Measurements from ENCODE around the gene COL6A2. TPM values are rescaled to one million over a fixed set of nuclear protein-coding genes. Genes with fewer than 3 reads are reported as not detected.

The COL6A2 gene
- total RNA-seq, 1 donor from 2014 or later = 5.2 TPM

DNA sequence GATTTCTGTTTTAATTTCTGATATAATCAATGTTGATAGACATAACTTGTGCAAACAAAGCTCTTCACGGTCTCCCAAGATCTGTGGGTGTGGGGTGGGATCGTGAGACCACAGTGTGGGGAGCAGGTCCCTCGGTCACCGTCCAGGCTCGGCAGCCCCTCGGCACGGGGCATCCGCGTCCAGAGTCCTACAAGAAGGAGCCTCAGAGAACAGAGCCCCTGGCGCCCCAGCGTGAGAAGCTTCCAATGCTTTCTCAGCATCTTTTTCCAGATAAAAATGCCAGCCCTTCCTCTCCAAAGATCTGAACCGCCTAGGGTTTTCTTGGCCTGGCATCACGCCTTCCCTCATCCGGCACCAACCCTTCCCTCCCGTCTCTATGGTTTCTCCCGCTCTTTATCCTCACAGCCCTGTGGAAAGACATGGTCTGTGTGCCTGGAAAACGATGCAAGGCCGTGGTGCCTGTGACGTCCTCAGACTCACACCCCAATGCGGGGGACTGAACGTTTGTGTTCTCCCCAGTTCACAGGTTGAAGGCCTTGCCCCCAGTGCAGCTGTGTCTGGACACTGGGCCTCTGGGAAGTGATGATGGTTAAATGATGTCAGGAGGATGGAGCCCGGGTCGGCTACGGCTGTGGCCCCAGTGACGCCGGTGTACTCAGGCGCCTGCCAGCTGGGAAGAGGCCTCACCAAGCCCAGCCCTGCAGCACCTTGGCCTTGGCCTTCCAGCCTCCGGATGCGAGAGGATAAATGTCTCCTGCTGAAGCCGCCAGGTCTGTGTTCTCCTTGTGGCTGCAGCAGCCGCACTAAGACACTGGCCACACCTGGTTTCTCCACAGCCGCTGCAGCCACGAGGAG lies 45.9 kb upstream of the COL6A2 start:
- TF ChIP-seq EZH2 (IDR thresholded peaks at IDR 0.05) (no peak), EZH2phosphoT487 (IDR thresholded peaks at IDR 0.05) (no peak), CTCF (IDR thresholded peaks at IDR 0.05) (no peak)
- Histone ChIP-seq H3F3A (ENCODE audit: low read depth) (no peaks in the 10 kb centered on the region), H3K27ac (no peak overlapping the region), H3K9ac (no peak overlapping the region), H2AFZ (replicated peaks) (no peak overlapping the region), H3K4me2 (no peak overlapping the region), H3K36me3 (no peaks in the 10 kb centered on the region), H3K9me3 (ENCODE audit: low read depth) (no peaks in the 10 kb centered on the region), H3K79me2 (ENCODE audit: low read depth) (no peaks in the 10 kb centered on the region), H3K4me3 (no peak overlapping the region), H3K27me3 (no peaks in the 10 kb centered on the region), H3K4me1 (peaks cover 11% of the 10 kb centered on the region), H4K20me1 (ENCODE audit: low read depth) (no peaks in the 10 kb centered on the region)
- H3K9me3 Mint-ChIP-seq = peaks cover 8% of the 10 kb centered on the region
- no peak for DNase-seq (ENCODE audit: low spot score)
- peaks cover 9% of the 10 kb centered on the region for H3K27me3 Mint-ChIP-seq (ENCODE audit: insufficient read depth, low read depth)
- H3K27ac Mint-ChIP-seq = no peak overlapping the region
- no peak overlapping the region for H3K4me3 Mint-ChIP-seq
- H3K36me3 Mint-ChIP-seq = peaks cover 2% of the 10 kb centered on the region
- H3K4me1 Mint-ChIP-seq = peaks cover 20% of the 10 kb centered on the region

GRCh38 chr21:46052703-46053651 lies 44.9 kb upstream of the COL6A2 start:
- H3K9me3 ChIP-seq (ENCODE audit: low read depth) = no peaks in the 10 kb centered on the region
- Mint-ChIP-seq H3K9me3 (peaks cover 8% of the 10 kb centered on the region), H3K27me3 (ENCODE audit: insufficient read depth, low read depth) (peaks cover 9% of the 10 kb centered on the region), H3K27ac (peak overlapping the region; percentile 53), H3K4me3 (no peak overlapping the region), H3K36me3 (peaks cover 2% of the 10 kb centered on the region), H3K4me1 (peaks cover 25% of the 10 kb centered on the region)
- H3K4me1 ChIP-seq = peaks cover 11% of the 10 kb centered on the region
- no peaks in the 10 kb centered on the region for H4K20me1 ChIP-seq (ENCODE audit: low read depth)
- TF ChIP-seq CTCF (IDR thresholded peaks at IDR 0.05) (no peak), EZH2 (IDR thresholded peaks at IDR 0.05) (no peak), EZH2phosphoT487 (IDR thresholded peaks at IDR 0.05) (no peak)
- no peak for DNase-seq (ENCODE audit: low spot score)
- H3K27ac ChIP-seq = no peak overlapping the region
- H3K4me3 ChIP-seq = no peak overlapping the region
- H3F3A ChIP-seq (ENCODE audit: low read depth) = no peaks in the 10 kb centered on the region
- no peaks in the 10 kb centered on the region for H3K79me2 ChIP-seq (ENCODE audit: low read depth)
- H3K27me3 ChIP-seq = no peaks in the 10 kb centered on the region
- no peak overlapping the region for H3K4me2 ChIP-seq
- H3K36me3 ChIP-seq = no peaks in the 10 kb centered on the region
- no peak overlapping the region for H2AFZ ChIP-seq (replicated peaks)
- no peak overlapping the region for H3K9ac ChIP-seq

GRCh38 chr21:46054031-46054430 lies 43.9 kb upstream of the COL6A2 start:
- H3K4me1 ChIP-seq = peaks cover 10% of the 10 kb centered on the region

More at GRCh38 chr21:46054031-46054430, 43.9 kb upstream of the COL6A2 start:
- H3K36me3 Mint-ChIP-seq = peaks cover 5% of the 10 kb centered on the region
- Histone ChIP-seq H3K4me3 (no peak overlapping the region), H3K9me3 (ENCODE audit: low read depth) (no peaks in the 10 kb centered on the region), H3K9ac (no peak overlapping the region), H3F3A (ENCODE audit: low read depth) (no peaks in the 10 kb centered on the region), H3K79me2 (ENCODE audit: low read depth) (no peaks in the 10 kb centered on the region), H3K36me3 (no peaks in the 10 kb centered on the region), H3K27me3 (no peaks in the 10 kb centered on the region), H3K4me2 (no peak overlapping the region), H4K20me1 (ENCODE audit: low read depth) (no peaks in the 10 kb centered on the region), H3K27ac (no peak overlapping the region), H2AFZ (replicated peaks) (no peak overlapping the region)
- TF ChIP-seq EZH2phosphoT487 (IDR thresholded peaks at IDR 0.05) = no peak
- TF ChIP-seq EZH2 (IDR thresholded peaks at IDR 0.05) = no peak
- TF ChIP-seq CTCF (IDR thresholded peaks at IDR 0.05) = no peak
- no peak for DNase-seq (ENCODE audit: low spot score)
- H3K4me3 Mint-ChIP-seq = peak overlapping the region; percentile 53
- H3K4me1 Mint-ChIP-seq = peaks cover 25% of the 10 kb centered on the region
- H3K27me3 Mint-ChIP-seq (ENCODE audit: insufficient read depth, low read depth) = peaks cover 15% of the 10 kb centered on the region
- H3K27ac Mint-ChIP-seq = peak overlapping the region; percentile 95
- H3K9me3 Mint-ChIP-seq = peaks cover 12% of the 10 kb centered on the region

Data from neural progenitor cell (in vitro differentiated cells).